Keratinocyte (primary cell): ENCODE measurements around the gene SERBP1. TPM values are rescaled to one million over a fixed set of nuclear protein-coding genes. Genes with fewer than 3 reads are reported as not detected.

Source experiments
- DNase-seq: peaks from one replicate; pipeline ENCODE4 v3.0.0-alpha.2; 2011; ENCODE audit warnings: low read depth, missing footprints, low spot score
- FAIRE-seq: peaks from 2 replicates; lab custom pipeline; 2011; peaks lifted over from hg19 to GRCh38; lab: Jason Lieb, UNC
- H2AFZ ChIP-seq: 2 replicates; pipeline ENCODE4 v1.6.0; 2012; ENCODE audit warnings: low read length, control low read depth, inconsistent platforms; ENCODE audit not compliant: control insufficient read depth
- H3K27ac ChIP-seq: 2 replicates; pipeline ENCODE4 v1.5.1; 2011; ENCODE audit warnings: low read length; ENCODE audit not compliant: control insufficient read depth, insufficient read depth
- H3K27me3 ChIP-seq: 3 replicates; pipeline ENCODE4 v1.6.0; 2011; ENCODE audit warnings: low read length; ENCODE audit not compliant: control insufficient read depth, insufficient read depth; ENCODE audit errors: extremely low read depth
- H3K36me3 ChIP-seq, 2 experiments: 2 replicates in 1 of 2; 3 replicates in 1 of 2; pipeline ENCODE4 v1.5.1; 2011; ENCODE audit warnings: low read length in 2 of 2, mild to moderate bottlenecking in 1 of 2; ENCODE audit not compliant: control insufficient read depth in 2 of 2, insufficient read depth in 2 of 2; ENCODE audit errors: extremely low read depth in 1 of 2
- H3K4me1 ChIP-seq: 3 replicates; pipeline ENCODE4 v1.5.1; 2011; ENCODE audit warnings: low read length; ENCODE audit not compliant: control insufficient read depth, insufficient read depth; ENCODE audit errors: extremely low read depth
- H3K4me2 ChIP-seq: 3 replicates; pipeline ENCODE4 v1.6.0; 2011; ENCODE audit warnings: low read depth, low read length; ENCODE audit not compliant: control insufficient read depth, insufficient read depth; ENCODE audit errors: extremely low read depth
- H3K4me3 ChIP-seq, 3 experiments: fragments of 200-600 bp in 1 of 3; sonication (generic) in 1 of 3; 2 replicates in 2 of 3; 3 replicates in 1 of 3; pipeline ENCODE4 v1.5.1; 2011 to 2016; ENCODE audit warnings: low read length in 3 of 3, mild to moderate bottlenecking in 3 of 3, control low read depth in 2 of 3, inconsistent platforms in 1 of 3, low read depth in 1 of 3, mixed read lengths in 1 of 3, mixed run types in 1 of 3, moderate library complexity in 1 of 3; ENCODE audit not compliant: control insufficient read depth in 2 of 3, insufficient read depth in 2 of 3; ENCODE audit errors: extremely low read depth in 1 of 3
- H3K79me2 ChIP-seq: 2 replicates; pipeline ENCODE4 v1.6.0; 2012; ENCODE audit warnings: low read length; ENCODE audit not compliant: control insufficient read depth, insufficient read depth
- H3K9ac ChIP-seq: 3 replicates; pipeline ENCODE4 v1.6.0; 2011; ENCODE audit warnings: low read length; ENCODE audit not compliant: control insufficient read depth, insufficient read depth; ENCODE audit errors: extremely low read depth
- H3K9me1 ChIP-seq: 3 replicates; pipeline ENCODE4 v1.6.0; 2011; ENCODE audit warnings: low read length; ENCODE audit not compliant: control insufficient read depth, insufficient read depth; ENCODE audit errors: extremely low read depth
- H3K9me3 ChIP-seq: 2 replicates; pipeline ENCODE4 v1.5.1; 2012; ENCODE audit warnings: low read depth, low read length; ENCODE audit not compliant: control insufficient read depth
- H4K20me1 ChIP-seq: 3 replicates; pipeline ENCODE4 v1.6.0; 2011; ENCODE audit warnings: low read length; ENCODE audit not compliant: control insufficient read depth, insufficient read depth; ENCODE audit errors: extremely low read depth
- EZH2 ChIP-seq: IDR thresholded peaks from one replicate; pipeline ENCODE4 v1.6.1; 2012; ENCODE audit warnings: inconsistent platforms, mild to moderate bottlenecking, low read length, moderate library complexity
- dilution Hi-C: fragments of 300-500 bp; cut with MboI; formaldehyde crosslinking; loops from one replicate; pipeline ENCODE4 v1.7.0; 2020; ENCODE audit warnings: low sequenced_read_pairs; ENCODE audit not compliant: extremely low pct_ligation_motif_present
- polyA plus RNA-seq, 5 experiments: library from polyadenylated mRNA; depleted of rRNA in 3 of 5; stranded (reverse) in 3 of 5; stranded (forward) in 1 of 5; unstranded in 1 of 5; fragments of >200 nt; gene quantifications; 1 replicate in 1 of 5; 2 replicates in 3 of 5; 3 replicates in 1 of 5; pipeline versions ENCODE4 v1.2.1 to v1.2.3, GENCODE V29; 2011 to 2012; ENCODE audit warnings: missing spikeins in 2 of 5, low read depth in 1 of 5, low replicate concordance in 1 of 5
- small RNA-seq, 3 experiments: library from RNA; depleted of rRNA; stranded (forward); fragments of <200 nt; gene quantifications; one replicate each; pipeline ENCODE3, GENCODE V24; 2012; ENCODE audit warnings: low read depth in 3 of 3, low replicate concordance in 1 of 3; ENCODE audit not compliant: insufficient read length in 3 of 3
- TF ChIP-seq, protein P1 (sequence below), 3 experiments: IDR thresholded peaks in 1 of 3; conservative IDR thresholded peaks in 1 of 3; optimal IDR thresholded peaks in 1 of 3; 2 replicates in 2 of 3; 3 replicates in 1 of 3; pipeline versions ENCODE3 to v1.5.1; 2011; ENCODE audit warnings: low read length in 3 of 3, mild to moderate bottlenecking in 3 of 3, moderate library complexity in 2 of 3, control low read depth in 1 of 3, inconsistent platforms in 1 of 3; ENCODE audit not compliant: insufficient read depth in 2 of 3; ENCODE audit errors: extremely low read depth in 1 of 3

Gene SERBP1
- polyA plus RNA-seq, 1 donor (not counting 4 experiments of a cell fraction or from before 2014, with no cell fraction given): 352 TPM

- dilution Hi-C loops: no loop called here
- no peak for FAIRE-seq
- H3K4me1 ChIP-seq: peaks cover 5% of the 10 kb centered on the region
- no peak overlapping the region for H2AFZ ChIP-seq
- no peak for DNase-seq
- no peak for TF ChIP-seq EZH2
- TF ChIP-seq, protein P1, sequence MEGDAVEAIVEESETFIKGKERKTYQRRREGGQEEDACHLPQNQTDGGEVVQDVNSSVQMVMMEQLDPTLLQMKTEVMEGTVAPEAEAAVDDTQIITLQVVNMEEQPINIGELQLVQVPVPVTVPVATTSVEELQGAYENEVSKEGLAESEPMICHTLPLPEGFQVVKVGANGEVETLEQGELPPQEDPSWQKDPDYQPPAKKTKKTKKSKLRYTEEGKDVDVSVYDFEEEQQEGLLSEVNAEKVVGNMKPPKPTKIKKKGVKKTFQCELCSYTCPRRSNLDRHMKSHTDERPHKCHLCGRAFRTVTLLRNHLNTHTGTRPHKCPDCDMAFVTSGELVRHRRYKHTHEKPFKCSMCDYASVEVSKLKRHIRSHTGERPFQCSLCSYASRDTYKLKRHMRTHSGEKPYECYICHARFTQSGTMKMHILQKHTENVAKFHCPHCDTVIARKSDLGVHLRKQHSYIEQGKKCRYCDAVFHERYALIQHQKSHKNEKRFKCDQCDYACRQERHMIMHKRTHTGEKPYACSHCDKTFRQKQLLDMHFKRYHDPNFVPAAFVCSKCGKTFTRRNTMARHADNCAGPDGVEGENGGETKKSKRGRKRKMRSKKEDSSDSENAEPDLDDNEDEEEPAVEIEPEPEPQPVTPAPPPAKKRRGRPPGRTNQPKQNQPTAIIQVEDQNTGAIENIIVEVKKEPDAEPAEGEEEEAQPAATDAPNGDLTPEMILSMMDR (optimal IDR thresholded peaks at IDR 0.05 in 1 of 3, IDR thresholded peaks at IDR 0.05 in 1 of 3, conservative IDR thresholded peaks at IDR 0.05 in 1 of 3; ENCODE audit: extremely low read depth in 1 of 3, insufficient read depth in 2 of 3, low read length in 3 of 3): no peak
- no peak overlapping the region for H3K27ac ChIP-seq
- H3K36me3 ChIP-seq: no peaks in the 10 kb centered on the region
- H3K27me3 ChIP-seq: no peaks in the 10 kb centered on the region
- H3K9ac ChIP-seq: no peak overlapping the region
- H3K9me1 ChIP-seq: no peaks in the 10 kb centered on the region
- H3K4me2 ChIP-seq: no peak overlapping the region
- no peaks in the 10 kb centered on the region for H3K79me2 ChIP-seq
- no peaks in the 10 kb centered on the region for H4K20me1 ChIP-seq
- no peak overlapping the region for H3K4me3 ChIP-seq
- no peaks in the 10 kb centered on the region for H3K9me3 ChIP-seq
These were observed 68.6 kb downstream of the SERBP1 start for GRCh38 chr1:67361641-67362040.

GRCh38 chr1:67359592-67359991 lies 70.6 kb downstream of the SERBP1 start:
- no peaks in the 10 kb centered on the region for H3K36me3 ChIP-seq
- no peak overlapping the region for H2AFZ ChIP-seq
- DNase-seq: no peak
- no peak for FAIRE-seq
- H4K20me1 ChIP-seq: no peaks in the 10 kb centered on the region
- no peak overlapping the region for H3K4me2 ChIP-seq
- no peaks in the 10 kb centered on the region for H3K9me3 ChIP-seq
- H3K79me2 ChIP-seq: no peaks in the 10 kb centered on the region
- H3K9ac ChIP-seq: no peak overlapping the region
- H3K4me1 ChIP-seq: peaks cover 19% of the 10 kb centered on the region
- no peak overlapping the region for H3K4me3 ChIP-seq
- dilution Hi-C loops: no loop called here
- H3K9me1 ChIP-seq: no peaks in the 10 kb centered on the region
- TF ChIP-seq, protein P1 (optimal IDR thresholded peaks at IDR 0.05 in 1 of 3, IDR thresholded peaks at IDR 0.05 in 1 of 3, conservative IDR thresholded peaks at IDR 0.05 in 1 of 3; ENCODE audit: extremely low read depth in 1 of 3, insufficient read depth in 2 of 3, low read length in 3 of 3): no peak
- TF ChIP-seq EZH2: no peak
- H3K27ac ChIP-seq: no peak overlapping the region
- no peaks in the 10 kb centered on the region for H3K27me3 ChIP-seq

Small RNA genes within 50 kb of the gene (small RNA-seq; reads per million reads assigned to genes)
- gene RNU6-387P: 0 to 0.25 (median 0) reads per million in 3 experiments

Other genes starting within 250 kb of the SERBP1 start
- gene IL12RB2, start 122.5 kb downstream of the SERBP1 start, polyA plus RNA-seq: 0.63 to 1.0 TPM (median 0.67 TPM) in 3 replicates